ENCODE data around the gene NXPH1.

GRCh38 chr7:8669501-8669851, 236.1 kb downstream of the NXPH1 start:
- TF ChIP-seq POLR2AphosphoS5 (IDR thresholded peaks at IDR 0.05; ENCODE audit: borderline replicate concordance, low read depth, low read length): no peak
- TF ChIP-seq EZH2 (IDR thresholded peaks at IDR 0.05): no peak
- TF ChIP-seq FOXP2 (optimal IDR thresholded peaks at IDR 0.05; ENCODE audit: control extremely low read depth, extremely low read length, insufficient read depth): no peak
